SK-N-SH treated with all-trans-retinoic acid at 6 μM for 48 hours (cell line): ENCODE data around the gene TSSK6.

Experiments used
- ATAC-seq: fragments of 200-7000 bp; cut with Tn5 transposase; 3 replicates; pipeline ENCODE4 v1.9.1; 2020; ENCODE audit warnings: mild to moderate bottlenecking, moderate library complexity
- ARNTL ChIP-seq: fragments of 450-650 bp; formaldehyde crosslinking; IDR thresholded peaks from 2 replicates; pipeline ENCODE4 v1.5.0; 2020; ENCODE audit warnings: low read depth, mild to moderate bottlenecking, moderate library complexity, borderline replicate concordance
- BACH2 ChIP-seq: fragments of 250-450 bp; sonication (Bioruptor Pico); IDR thresholded peaks from 2 replicates; pipeline ENCODE4 v1.9.0; 2021; ENCODE audit warnings: mild to moderate bottlenecking, borderline replicate concordance
- CREB5 ChIP-seq: fragments of 250-450 bp; sonication (Bioruptor Pico); IDR thresholded peaks from 2 replicates; pipeline ENCODE4 v1.5.1; 2020; ENCODE audit warnings: low read depth, mild to moderate bottlenecking, moderate library complexity
- CSDC2 ChIP-seq: fragments of 250-450 bp; sonication (Bioruptor Pico); IDR thresholded peaks from 2 replicates; pipeline ENCODE4 v1.5.0; 2020; ENCODE audit warnings: mild to moderate bottlenecking, moderate library complexity
- CSRNP3 ChIP-seq: fragments of 250-450 bp; sonication (Bioruptor Pico); IDR thresholded peaks from 2 replicates; pipeline ENCODE4 v1.5.1; 2021; ENCODE audit warnings: mild to moderate bottlenecking, moderate library complexity
- ESRRG ChIP-seq: fragments of 250-450 bp; sonication (Bioruptor Pico); IDR thresholded peaks from 2 replicates; pipeline ENCODE4 v1.6.1; 2021; ENCODE audit warnings: mild to moderate bottlenecking
- GLIS3 ChIP-seq: fragments of 250-450 bp; sonication (Bioruptor Pico); IDR thresholded peaks from 2 replicates; pipeline ENCODE4 v1.5.0; 2020; ENCODE audit warnings: mild to moderate bottlenecking, moderate library complexity
- ISL1 ChIP-seq: fragments of 250-450 bp; sonication (Bioruptor Pico); IDR thresholded peaks from 2 replicates; pipeline ENCODE4 v2.1.2; 2022; ENCODE audit warnings: mild to moderate bottlenecking, moderate library complexity
- OSR1 ChIP-seq: fragments of 250-450 bp; sonication (Bioruptor Pico); IDR thresholded peaks from 2 replicates; pipeline ENCODE4 v1.8.0; 2022; ENCODE audit warnings: moderate library complexity, mild to moderate bottlenecking, inconsistent platforms
- PATZ1 ChIP-seq: fragments of 250-450 bp; sonication (Bioruptor Pico); IDR thresholded peaks from 2 replicates; pipeline ENCODE4 v1.8.0; 2020; ENCODE audit warnings: mild to moderate bottlenecking, moderate library complexity, borderline replicate concordance
- POU6F1 ChIP-seq: fragments of 250-450 bp; sonication (Bioruptor Pico); IDR thresholded peaks from 2 replicates; pipeline ENCODE4 v1.8.0; 2021; ENCODE audit warnings: low read depth, mild to moderate bottlenecking, moderate library complexity, borderline replicate concordance
- PPARA ChIP-seq: fragments of 250-450 bp; sonication (Bioruptor Pico); IDR thresholded peaks from 2 replicates; pipeline ENCODE4 v1.5.0; 2020; ENCODE audit warnings: mild to moderate bottlenecking, borderline replicate concordance
- RARB ChIP-seq: fragments of 250-450 bp; sonication (Bioruptor Pico); IDR thresholded peaks from 2 replicates; pipeline ENCODE4 v1.8.0; 2021; ENCODE audit warnings: mild to moderate bottlenecking, moderate library complexity
- SNAI2 ChIP-seq: fragments of 250-450 bp; sonication (Bioruptor Pico); IDR thresholded peaks from 2 replicates; pipeline ENCODE4 v1.5.0; 2020; ENCODE audit warnings: mild to moderate bottlenecking, moderate library complexity
- TCF4 ChIP-seq: fragments of 250-450 bp; sonication (Bioruptor Pico); IDR thresholded peaks from 2 replicates; pipeline ENCODE4 v1.8.0; 2021; ENCODE audit warnings: mild to moderate bottlenecking, moderate library complexity, borderline replicate concordance
- TOX ChIP-seq: fragments of 250-450 bp; sonication (Bioruptor Pico); IDR thresholded peaks from 2 replicates; pipeline ENCODE4 v1.8.0; 2021; ENCODE audit warnings: mild to moderate bottlenecking, moderate library complexity, borderline replicate concordance
- ZC3H10 ChIP-seq: fragments of 250-450 bp; sonication (Bioruptor Pico); IDR thresholded peaks from 2 replicates; pipeline ENCODE4 v1.5.1; 2021; ENCODE audit warnings: mild to moderate bottlenecking, moderate library complexity
- ZFP3 ChIP-seq: fragments of 250-450 bp; sonication (Bioruptor Pico); IDR thresholded peaks from 2 replicates; pipeline ENCODE4 v1.5.0; 2020; ENCODE audit warnings: mild to moderate bottlenecking, moderate library complexity
- ZFP30 ChIP-seq: fragments of 450-650 bp; formaldehyde crosslinking; IDR thresholded peaks from 2 replicates; pipeline ENCODE4 v1.5.0; 2022; ENCODE audit warnings: mild to moderate bottlenecking, moderate library complexity
- ZNF565 ChIP-seq: fragments of 450-650 bp; formaldehyde crosslinking; conservative IDR thresholded peaks from 2 replicates; pipeline ENCODE4 v1.5.0; 2020; ENCODE audit warnings: low read depth, mild to moderate bottlenecking, moderate library complexity
- ZNF70 ChIP-seq: fragments of 450-650 bp; formaldehyde crosslinking; IDR thresholded peaks from 2 replicates; pipeline ENCODE4 v1.5.0; 2020; ENCODE audit warnings: mild to moderate bottlenecking, moderate library complexity
- ZNF8 ChIP-seq: fragments of 450-650 bp; formaldehyde crosslinking; IDR thresholded peaks from 2 replicates; pipeline ENCODE4 v1.5.0; 2020; ENCODE audit warnings: mild to moderate bottlenecking, moderate library complexity

TSSK6 gene

GRCh38 chr19:19561946-19562664, 46.8 kb upstream of the TSSK6 start:
- ATAC-seq = no peak
- no peak for TF ChIP-seq ARNTL (CRISPR knock-in tag)
- TF ChIP-seq PPARA (CRISPR knock-in tag) = no peak
- TF ChIP-seq OSR1 (CRISPR knock-in tag) = no peak
- TF ChIP-seq ZFP3 (CRISPR knock-in tag) = no peak
- TF ChIP-seq CSRNP3 (CRISPR knock-in tag) = no peak
- no peak for TF ChIP-seq RARB (CRISPR knock-in tag)
- TF ChIP-seq POU6F1 (CRISPR knock-in tag) = no peak
- no peak for TF ChIP-seq CSDC2
- no peak for TF ChIP-seq ISL1 (CRISPR knock-in tag)
- TF ChIP-seq ESRRG (CRISPR knock-in tag) = no peak
- no peak for TF ChIP-seq ZNF70 (CRISPR knock-in tag)
- no peak for TF ChIP-seq ZNF8 (CRISPR knock-in tag)
- TF ChIP-seq ZNF565 (CRISPR knock-in tag) = no peak

- TF ChIP-seq SNAI2 (CRISPR knock-in tag) (no peak), ZC3H10 (CRISPR knock-in tag) (no peak), ISL1 (CRISPR knock-in tag) (no peak), OSR1 (CRISPR knock-in tag) (no peak), ARNTL (CRISPR knock-in tag) (no peak), TCF4 (no peak), ZFP30 (no peak), TOX (CRISPR knock-in tag) (no peak), PPARA (CRISPR knock-in tag) (no peak), BACH2 (CRISPR knock-in tag) (no peak), CSRNP3 (CRISPR knock-in tag) (no peak), ZNF70 (CRISPR knock-in tag) (no peak), GLIS3 (no peak), POU6F1 (CRISPR knock-in tag) (no peak)
- ATAC-seq = no peak
These were observed 44.6 kb upstream of the TSSK6 start for GRCh38 chr19:19559931-19560330.

- no peak for TF ChIP-seq TCF4
- no peak for ATAC-seq
These were observed 43.3 kb upstream of the TSSK6 start for GRCh38 chr19:19558636-19559035.

- ATAC-seq = no peak
- TF ChIP-seq CSDC2 (no peak), POU6F1 (CRISPR knock-in tag) (no peak), CREB5 (CRISPR knock-in tag) (no peak), SNAI2 (CRISPR knock-in tag) (no peak), OSR1 (CRISPR knock-in tag) (no peak), GLIS3 (no peak), CSRNP3 (CRISPR knock-in tag) (no peak), RARB (CRISPR knock-in tag) (no peak), TCF4 (no peak), TOX (CRISPR knock-in tag) (no peak), ESRRG (CRISPR knock-in tag) (no peak), PATZ1 (CRISPR knock-in tag) (no peak), ZNF8 (CRISPR knock-in tag) (no peak), ISL1 (CRISPR knock-in tag) (no peak)
These were observed 42.7 kb upstream of the TSSK6 start for GRCh38 chr19:19558055-19558454.
